ENCODE data around the gene MED12L. TPM values are rescaled to one million over a fixed set of nuclear protein-coding genes. Genes with fewer than 3 reads are reported as not detected.

MED12L gene
- total and polyA plus RNA-seq, 2 experiments from 2014 or later = 0.07 to 2.7 TPM

- no peaks in the 10 kb centered on the region for H3K9me3 ChIP-seq (ENCODE audit: low read depth)
- no peak overlapping the region for H3K4me3 ChIP-seq
- no peaks in the 10 kb centered on the region for H3K4me1 ChIP-seq (ENCODE audit: insufficient read depth)
- no peaks in the 10 kb centered on the region for H3K36me3 ChIP-seq (replicated peaks; ENCODE audit: insufficient read depth, low read depth)
- H3K9me2 ChIP-seq (replicated peaks; ENCODE audit: insufficient read depth) = no peaks in the 10 kb centered on the region
- WGBS (ENCODE audit: low lambda C conversion rate, missing lambda C conversion rate) = 69% methylated on average over 1 of the region's 1 CpG
- H3K79me2 ChIP-seq = no peaks in the 10 kb centered on the region
- H3K27ac ChIP-seq = no peak overlapping the region
- no peak overlapping the region for H3K4me2 ChIP-seq
- no peak for DNase-seq (ENCODE audit: low spot score)
- no peak overlapping the region for H2AFZ ChIP-seq
- TF ChIP-seq EZH2 (IDR thresholded peaks at IDR 0.05; ENCODE audit: borderline replicate concordance) (no peak), CTCF (IDR thresholded peaks at IDR 0.05; ENCODE audit: poor library complexity) (no peak), EZH2phosphoT487 (IDR thresholded peaks at IDR 0.05; ENCODE audit: low read depth, severe bottlenecking, unreplicated experiment) (no peak)
- no peaks in the 10 kb centered on the region for H4K20me1 ChIP-seq (ENCODE audit: insufficient read depth, poor library complexity, severe bottlenecking)
- no peaks in the 10 kb centered on the region for H3K27me3 ChIP-seq
Measured at GRCh38 chr3:151321526-151321925, 236.1 kb downstream of the MED12L start.

GRCh38 chr3:151322511-151322910 lies 237.0 kb downstream of the MED12L start:
- Histone ChIP-seq H3K36me3 (replicated peaks; ENCODE audit: insufficient read depth, low read depth) (no peaks in the 10 kb centered on the region), H3K9me2 (replicated peaks; ENCODE audit: insufficient read depth) (no peaks in the 10 kb centered on the region), H3K79me2 (no peaks in the 10 kb centered on the region), H4K20me1 (ENCODE audit: insufficient read depth, poor library complexity, severe bottlenecking) (no peaks in the 10 kb centered on the region), H3K9me3 (ENCODE audit: low read depth) (no peaks in the 10 kb centered on the region), H3K4me1 (ENCODE audit: insufficient read depth) (no peaks in the 10 kb centered on the region), H3K27me3 (no peaks in the 10 kb centered on the region), H2AFZ (no peak overlapping the region), H3K27ac (no peak overlapping the region), H3K4me2 (no peak overlapping the region), H3K4me3 (no peak overlapping the region)
- TF ChIP-seq EZH2 (IDR thresholded peaks at IDR 0.05; ENCODE audit: borderline replicate concordance) = no peak
- no peak for TF ChIP-seq EZH2phosphoT487 (IDR thresholded peaks at IDR 0.05; ENCODE audit: low read depth, severe bottlenecking, unreplicated experiment)
- no peak for TF ChIP-seq CTCF (IDR thresholded peaks at IDR 0.05; ENCODE audit: poor library complexity)
- DNase-seq (ENCODE audit: low spot score) = no peak
- WGBS (ENCODE audit: low lambda C conversion rate, missing lambda C conversion rate) = 92% methylated on average over 1 of the region's 1 CpG

GRCh38 chr3:151327571-151328198 lies 242.2 kb downstream of the MED12L start:
- DNase-seq (ENCODE audit: low spot score) = no peak
- H2AFZ ChIP-seq = no peak overlapping the region
- H3K9me2 ChIP-seq (replicated peaks; ENCODE audit: insufficient read depth) = no peaks in the 10 kb centered on the region
- TF ChIP-seq CTCF (IDR thresholded peaks at IDR 0.05; ENCODE audit: poor library complexity) (peak; percentile 75), EZH2 (IDR thresholded peaks at IDR 0.05; ENCODE audit: borderline replicate concordance) (no peak)
- H3K4me1 ChIP-seq (ENCODE audit: insufficient read depth) = no peaks in the 10 kb centered on the region
- H3K36me3 ChIP-seq (replicated peaks; ENCODE audit: insufficient read depth, low read depth) = no peaks in the 10 kb centered on the region
- no peaks in the 10 kb centered on the region for H4K20me1 ChIP-seq (ENCODE audit: insufficient read depth, poor library complexity, severe bottlenecking)
- H3K4me3 ChIP-seq = no peak overlapping the region
- H3K79me2 ChIP-seq = no peaks in the 10 kb centered on the region
- no peaks in the 10 kb centered on the region for H3K9me3 ChIP-seq (ENCODE audit: low read depth)
- H3K4me2 ChIP-seq = no peak overlapping the region
- no peaks in the 10 kb centered on the region for H3K27me3 ChIP-seq
- no peak overlapping the region for H3K27ac ChIP-seq
- 29% methylated on average over 3 of the region's 3 CpGs for WGBS (ENCODE audit: low lambda C conversion rate, missing lambda C conversion rate)
